Left kidney (tissue), 2 donors: ENCODE results near the gene GSTO2. TPM values are rescaled to one million over a fixed set of nuclear protein-coding genes. Genes with fewer than 3 reads are reported as not detected.
A peak's percentile ranks its signal among the peaks of the same experiment; 100 is the strongest.

Source experiments
- DNase-seq: peaks from one replicate; pipeline ENCODE4 v3.0.0-alpha.2; 2013
- polyA plus RNA-seq: library from polyadenylated mRNA; unstranded; fragments of 120-200 nt; gene quantifications from one replicate; pipeline ENCODE4 v1.2.1, GENCODE V29; 2013; ENCODE audit not compliant: insufficient read length

GSTO2 gene
- polyA plus RNA-seq, 1 donor, result 52.8 TPM

GRCh38 chr10:104325436-104326435, 56.8 kb downstream of the GSTO2 start:
- DNase-seq, result no peak

- no peak for DNase-seq
Measured at GRCh38 chr10:104326991-104327610, 58.1 kb downstream of the GSTO2 start.

GRCh38 chr10:104327745-104328645, 59.0 kb downstream of the GSTO2 start:
- DNase-seq, result no peak

- DNase-seq, result no peak
Measured at GRCh38 chr10:104328646-104328895, 59.6 kb downstream of the GSTO2 start.

- DNase-seq, result no peak
Measured at GRCh38 chr10:104328896-104329710, 60.1 kb downstream of the GSTO2 start.

- no peak for DNase-seq
Measured at GRCh38 chr10:104329735-104330134, 60.8 kb downstream of the GSTO2 start.

- DNase-seq, result no peak
Measured at GRCh38 chr10:104330168-104331110, 61.5 kb downstream of the GSTO2 start.

- DNase-seq, result no peak
Measured at GRCh38 chr10:104331208-104331838, 62.3 kb downstream of the GSTO2 start.

GRCh38 chr10:104332243-104333031, 63.5 kb downstream of the GSTO2 start:
- DNase-seq, result no peak

GRCh38 chr10:104333032-104333727, 64.2 kb downstream of the GSTO2 start:
- DNase-seq, result no peak

GRCh38 chr10:104333728-104334373, 64.9 kb downstream of the GSTO2 start:
- DNase-seq, result no peak

- DNase-seq, result no peak
Measured at GRCh38 chr10:104334561-104334960, 65.6 kb downstream of the GSTO2 start.

- DNase-seq, result no peak
Measured at GRCh38 chr10:104334965-104335650, 66.1 kb downstream of the GSTO2 start.

GRCh38 chr10:104336821-104337467, 68.0 kb downstream of the GSTO2 start:
- DNase-seq, result no peak

- no peak for DNase-seq
Measured at GRCh38 chr10:104337521-104337984, 68.6 kb downstream of the GSTO2 start.

- DNase-seq, result peak; percentile 86
Measured at GRCh38 chr10:104337985-104338735, 69.2 kb downstream of the GSTO2 start, which contains the start of gene ITPRIP. ITPRIP (minus strand) TSS chr10:104338465; CDS start chr10:104316051, 22,414 bp downstream.
